ENCODE results near the gene TTYH3. TPM values are rescaled to one million over a fixed set of nuclear protein-coding genes. Genes with fewer than 3 reads are reported as not detected.

TTYH3 gene
- total RNA-seq, 6 experiments from 2014 or later = 10.3 to 59.3 (median 37.6) TPM

GRCh38 chr7:2633538-2634266 lies 1.9 kb downstream of the TTYH3 start:
- intact Hi-C loops (cut with DNase I) = no loop called here
- Histone ChIP-seq H3K4me1 (peaks cover 0 to 70% (median 43%) of the 10 kb centered on the region in 4 donors), H3K36me3 (no peaks in the 10 kb centered on the region), H3K4me3 (peak overlapping the region; percentile 73 to 89 (median 75)), H3K9me3 (no peaks in the 10 kb centered on the region), H3K27ac (peak overlapping the region; percentile 82 to 93 (median 88)), H3K27me3 (no peaks in the 10 kb centered on the region)
- ATAC-seq = no peak
- DNase-seq = no peak
- TF ChIP-seq CTCF (IDR thresholded peaks at IDR 0.05) = no peak
- peak; percentile 85 for TF ChIP-seq POLR2A (IDR thresholded peaks at IDR 0.05)
- WGBS (ENCODE audit: insufficient coverage, low coverage, low lambda C conversion rate, missing lambda C conversion rate) = 6% methylated on average over 9 of the region's 22 CpGs

- H3K4me3 ChIP-seq = peak overlapping the region in 2 of 3 donors; percentile 75 to 89
Measured at GRCh38 chr7:2634267-2635145, 2.7 kb downstream of the TTYH3 start.

GRCh38 chr7:2635148-2635668 lies 3.4 kb downstream of the TTYH3 start:
- TF ChIP-seq CTCF (IDR thresholded peaks at IDR 0.05) (no peak), POLR2A (IDR thresholded peaks at IDR 0.05) (no peak)
- Histone ChIP-seq H3K4me3 (no peak overlapping the region), H3K4me1 (peaks cover 0 to 74% (median 44%) of the 10 kb centered on the region in 4 donors), H3K27ac (peak overlapping the region in 2 of 3 donors; percentile 64 to 92), H3K27me3 (no peaks in the 10 kb centered on the region), H3K36me3 (no peaks in the 10 kb centered on the region), H3K9me3 (no peaks in the 10 kb centered on the region)
- ATAC-seq = no peak
- intact Hi-C loops (cut with DNase I) = no loop called here
- 20% methylated on average over 1 of the region's 15 CpGs for WGBS (ENCODE audit: insufficient coverage, low coverage, low lambda C conversion rate, missing lambda C conversion rate)
- no peak for DNase-seq

More at GRCh38 chr7:2634267-2635145, 2.7 kb downstream of the TTYH3 start:
- 20% methylated on average over 1 of the region's 22 CpGs for WGBS (ENCODE audit: insufficient coverage, low coverage, low lambda C conversion rate, missing lambda C conversion rate)
- intact Hi-C loops (cut with DNase I) = no loop called here
- Histone ChIP-seq H3K36me3 (no peaks in the 10 kb centered on the region), H3K27ac (peak overlapping the region; percentile 82 to 93 (median 88)), H3K4me1 (peaks cover 0 to 70% (median 44%) of the 10 kb centered on the region in 4 donors), H3K27me3 (no peaks in the 10 kb centered on the region), H3K9me3 (no peaks in the 10 kb centered on the region)
- TF ChIP-seq POLR2A (IDR thresholded peaks at IDR 0.05) (no peak), CTCF (IDR thresholded peaks at IDR 0.05) (no peak)
- ATAC-seq = no peak
- no peak for DNase-seq

- no peak overlapping the region for H3K4me3 ChIP-seq
- ATAC-seq (peak; percentile 0 to 23 (median 6)), DNase-seq (peak; percentile 63 to 86 (median 79))
- peaks cover 0 to 74% (median 41%) of the 10 kb centered on the region in 4 donors for H3K4me1 ChIP-seq
- no peaks in the 10 kb centered on the region for H3K9me3 ChIP-seq
- WGBS (ENCODE audit: insufficient coverage, low coverage, low lambda C conversion rate, missing lambda C conversion rate) = 4% methylated on average over 9 of the region's 22 CpGs
- intact Hi-C loops (cut with DNase I) = no loop called here
- no peaks in the 10 kb centered on the region for H3K36me3 ChIP-seq
- H3K27ac ChIP-seq = peak overlapping the region; percentile 64 to 92 (median 81)
- no peaks in the 10 kb centered on the region for H3K27me3 ChIP-seq
- TF ChIP-seq CTCF (IDR thresholded peaks at IDR 0.05) (no peak), POLR2A (IDR thresholded peaks at IDR 0.05) (peak; percentile 73)
Measured at GRCh38 chr7:2635810-2636701, 4.3 kb downstream of the TTYH3 start.

All from right lobe of liver (tissue), 6 donors.